HEK293 (cell line): ENCODE results near the gene CMIP.

ENCODE experiments used
- CTCF ChIA-PET: fragments of 350-600 bp; formaldehyde crosslinking; extraction: SDS; loops from one replicate; lab custom pipeline; 2021; ENCODE audit warnings: antibody characterized with exemption; lab: Yijun Ruan, JAX
- POLR2A ChIA-PET: fragments of 300-600 bp; formaldehyde crosslinking; extraction: SDS; loops from one replicate; lab custom pipeline; 2020; ENCODE audit warnings: antibody characterized with exemption, inconsistent platforms; lab: Yijun Ruan, JAX
- H3K27ac ChIP-seq: fragments of 200-500 bp; sonication (Bioruptor generic); 2 replicates; pipeline ENCODE4 v1.5.1; 2014; ENCODE audit warnings: low read depth, low read length, control low read depth, inconsistent platforms; ENCODE audit errors: extremely low read depth
- H3K36me3 ChIP-seq, 2 experiments: fragments of 200-500 bp in 1 of 2; sonication (Bioruptor generic) in 1 of 2; 1 replicate in 1 of 2; 2 replicates in 1 of 2; pipeline ENCODE4 v1.5.1; 2014 to 2017; ENCODE audit warnings: inconsistent platforms in 2 of 2, low read length in 2 of 2; ENCODE audit not compliant: control insufficient read depth in 2 of 2, insufficient read depth in 1 of 2
- H3K4me1 ChIP-seq: fragments of 200-500 bp; sonication (Bioruptor generic); 2 replicates; pipeline ENCODE4 v1.5.1; 2014; ENCODE audit warnings: mild to moderate bottlenecking, low read length, inconsistent platforms; ENCODE audit not compliant: control insufficient read depth, insufficient read depth
- H3K4me3 ChIP-seq: 2 replicates; pipeline ENCODE4 v1.5.1; 2011; ENCODE audit warnings: low read depth, mild to moderate bottlenecking, control low read depth, low read length, moderate library complexity
- H3K9me3 ChIP-seq: fragments of 200-500 bp; sonication (Bioruptor generic); 2 replicates; pipeline ENCODE4 v1.5.1; 2014; ENCODE audit warnings: low read depth, low read length, inconsistent platforms; ENCODE audit not compliant: control insufficient read depth, insufficient read depth
- HIC1 ChIP-seq: fragments of 450-650 bp; formaldehyde crosslinking; IDR thresholded peaks from 2 replicates; pipeline ENCODE4 v1.5.1; 2016; ENCODE audit warnings: missing biosample characterization, missing genetic modification characterization
- HOXD13 ChIP-seq: sonication (generic); formaldehyde crosslinking; IDR thresholded peaks from 2 replicates; pipeline ENCODE4 v1.8.0; 2022; ENCODE audit warnings: missing genetic modification reagents, borderline replicate concordance
- KLF10 ChIP-seq: fragments of 450-650 bp; IDR thresholded peaks from 2 replicates; pipeline ENCODE4 v1.5.1; 2018; ENCODE audit warnings: missing biosample characterization, mild to moderate bottlenecking, missing genetic modification characterization
- KLF17 ChIP-seq: fragments of 450-650 bp; formaldehyde crosslinking; IDR thresholded peaks from 2 replicates; pipeline ENCODE4 v1.5.1; 2016; ENCODE audit warnings: missing biosample characterization, missing genetic modification characterization
- MEIS1 ChIP-seq: sonication (generic); formaldehyde crosslinking; IDR thresholded peaks from 2 replicates; pipeline ENCODE4 v1.8.1; 2022; ENCODE audit warnings: missing genetic modification reagents, mild to moderate bottlenecking, borderline replicate concordance
- PATZ1 ChIP-seq: fragments of 450-650 bp; formaldehyde crosslinking; IDR thresholded peaks from 2 replicates; pipeline ENCODE4 v1.5.1; 2016; ENCODE audit warnings: missing biosample characterization, missing genetic modification characterization
- PRDM4 ChIP-seq: fragments of 450-650 bp; formaldehyde crosslinking; IDR thresholded peaks from 2 replicates; pipeline ENCODE4 v1.5.1; 2017; ENCODE audit warnings: missing biosample characterization, missing genetic modification characterization
- PRDM6 ChIP-seq: fragments of 450-650 bp; formaldehyde crosslinking; IDR thresholded peaks from 2 replicates; pipeline ENCODE4 v1.5.1; 2017; ENCODE audit warnings: missing biosample characterization, missing genetic modification characterization
- ZBTB26 ChIP-seq: fragments of 450-650 bp; formaldehyde crosslinking; optimal IDR thresholded peaks from 2 replicates; pipeline ENCODE3; 2016; ENCODE audit warnings: missing biosample characterization, mild to moderate bottlenecking, missing genetic modification characterization
- ZBTB8A ChIP-seq: fragments of 450-650 bp; formaldehyde crosslinking; IDR thresholded peaks from 2 replicates; pipeline ENCODE4 v1.5.1; 2016; ENCODE audit warnings: missing biosample characterization, missing genetic modification characterization
- ZNF146 ChIP-seq: fragments of 450-650 bp; formaldehyde crosslinking; IDR thresholded peaks from 2 replicates; pipeline ENCODE4 v1.5.1; 2016; ENCODE audit warnings: missing biosample characterization, missing genetic modification characterization
- ZNF274 ChIP-seq, 2 experiments: fragments of 200-500 bp in 1 of 2; fragments of 450-650 bp in 1 of 2; sonication (Bioruptor generic) in 1 of 2; formaldehyde crosslinking in 1 of 2; IDR thresholded peaks; 2 replicates each; pipeline versions ENCODE4 v1.5.1 to v1.6.1; 2014 to 2016; ENCODE audit warnings: borderline replicate concordance in 1 of 2, inconsistent platforms in 1 of 2, low read length in 1 of 2, missing biosample characterization in 1 of 2, missing genetic modification characterization in 1 of 2
- ZNF560 ChIP-seq: fragments of 450-650 bp; formaldehyde crosslinking; IDR thresholded peaks from 2 replicates; pipeline ENCODE4 v1.5.1; 2017; ENCODE audit warnings: missing biosample characterization, missing genetic modification characterization, borderline replicate concordance
- ZNF677 ChIP-seq: fragments of 450-650 bp; IDR thresholded peaks from 2 replicates; pipeline ENCODE4 v1.5.0; 2018; ENCODE audit warnings: missing biosample characterization, mild to moderate bottlenecking, missing genetic modification characterization, moderate library complexity
- ZSCAN16 ChIP-seq: fragments of 450-650 bp; formaldehyde crosslinking; IDR thresholded peaks from 2 replicates; pipeline ENCODE4 v1.5.1; 2016; ENCODE audit warnings: missing biosample characterization, missing genetic modification characterization
- ZSCAN4 ChIP-seq: fragments of 450-650 bp; formaldehyde crosslinking; IDR thresholded peaks from 2 replicates; pipeline ENCODE4 v1.5.1; 2017; ENCODE audit warnings: missing biosample characterization, missing genetic modification characterization
- ZSCAN5A ChIP-seq: fragments of 450-650 bp; formaldehyde crosslinking; IDR thresholded peaks from 2 replicates; pipeline ENCODE4 v1.5.1; 2016; ENCODE audit warnings: missing biosample characterization, missing genetic modification characterization

The CMIP gene

GRCh38 chr16:81442916-81443687 lies 1.5 kb upstream of the CMIP start (continued):
- no peak for TF ChIP-seq ZSCAN4 (tag by site-specific recombination)
- TF ChIP-seq MEIS1 (CRISPR knock-in tag), result no peak
- TF ChIP-seq ZNF677 (tag by site-specific recombination), result no peak
- no peak for TF ChIP-seq ZNF274 (IDR thresholded peaks at IDR 0.05; ENCODE audit: low read length)
- TF ChIP-seq ZNF274 (tag by site-specific recombination; IDR thresholded peaks at IDR 0.05; ENCODE audit: borderline replicate concordance), result no peak
- no peak for TF ChIP-seq ZNF560 (tag by site-specific recombination)
- no peak for TF ChIP-seq HIC1 (tag by site-specific recombination)
- TF ChIP-seq ZNF146 (tag by site-specific recombination), result no peak
- no peak for TF ChIP-seq ZSCAN16 (tag by site-specific recombination)

GRCh38 chr16:81443688-81444447 lies 740 bp upstream of the CMIP start:
- CTCF ChIA-PET, result interaction anchor here (0.7 to 1.2 kb wide), 2 partner anchors 13 to 16 kb away, joined by 3 to 8 read pairs; no protein-coding TSS in a partner anchor
- no peaks in the 10 kb centered on the region for H3K9me3 ChIP-seq
- H3K27ac ChIP-seq, result no peak overlapping the region
- POLR2A ChIA-PET, result no interaction called here
- no peaks in the 10 kb centered on the region for H3K36me3 ChIP-seq
- H3K4me1 ChIP-seq, result peaks cover 15% of the 10 kb centered on the region
- H3K4me3 ChIP-seq, result peak overlapping the region; percentile 32
- no peak for TF ChIP-seq PRDM6 (tag by site-specific recombination)
- peak; percentile 38 for TF ChIP-seq ZBTB26
- TF ChIP-seq KLF17 (tag by site-specific recombination), result 0 out of 2 replicates have a peak, but pooled peaks have one; percentile 17
- peak; percentile 48; the same call in 1 of the 2 replicates for TF ChIP-seq KLF10
- TF ChIP-seq ZBTB8A (tag by site-specific recombination), result 0 out of 2 replicates have a peak, but pooled peaks have one; percentile 34
- no peak for TF ChIP-seq HOXD13 (CRISPR knock-in tag)
- TF ChIP-seq ZNF274 (IDR thresholded peaks at IDR 0.05; ENCODE audit: low read length), result no peak
- TF ChIP-seq ZNF274 (tag by site-specific recombination; IDR thresholded peaks at IDR 0.05; ENCODE audit: borderline replicate concordance), result peak; percentile 14; the same call in 1 of the 2 replicates
- TF ChIP-seq PATZ1 (tag by site-specific recombination), result 0 out of 2 replicates have a peak, but pooled peaks have one; percentile 41
- no peak for TF ChIP-seq PRDM4 (tag by site-specific recombination)
- TF ChIP-seq ZSCAN5A (tag by site-specific recombination), result no peak
